Lower leg skin (tissue), 3 donors: ENCODE results near the gene CAPN12.

Experiments
- CTCF ChIP-seq, 3 donors: fragments of 450-650 bp; IDR thresholded peaks; one replicate each; pipeline ENCODE4 v1.5.1; 2016; ENCODE audit warnings: antibody characterized with exemption in 3 of 3, mild to moderate bottlenecking in 3 of 3, moderate library complexity in 2 of 3
- POLR2A ChIP-seq, 2 donors: fragments of 450-650 bp; IDR thresholded peaks; one replicate each; pipeline ENCODE4 v1.6.1; 2016 to 2017; ENCODE audit warnings: antibody characterized with exemption in 2 of 2, mild to moderate bottlenecking in 1 of 2, moderate library complexity in 1 of 2

GRCh38 chr19:38709671-38710415, 34.4 kb downstream of the CAPN12 start:
- TF ChIP-seq CTCF (IDR thresholded peaks at IDR 0.05) (no peak), POLR2A (IDR thresholded peaks at IDR 0.05) (no peak)
